Measurements from ENCODE around the gene GNG4.
"Not testable (repeated sequence)": the region's sequence is repeated elsewhere in the genome, so short reads cannot be mapped to it uniquely, and the experiment has no call there.

The GNG4 gene

GRCh38 chr1:235582130-235582529, 67.5 kb downstream of the GNG4 start:
- DNase-seq (ENCODE audit: low spot score) = no peak

- DNase-seq (ENCODE audit: low spot score) = no peak
These were observed 69.7 kb downstream of the GNG4 start for GRCh38 chr1:235579891-235580290.

GRCh38 chr1:235575597-235575996, 74.0 kb downstream of the GNG4 start:
- DNase-seq (ENCODE audit: low spot score) = no peak

- no peak for DNase-seq (ENCODE audit: low spot score)
These were observed 75.7 kb downstream of the GNG4 start for GRCh38 chr1:235573880-235574279.

GRCh38 chr1:235572971-235573370, 76.6 kb downstream of the GNG4 start:
- not testable (repeated sequence) for DNase-seq (ENCODE audit: low spot score)

- no peak for DNase-seq (ENCODE audit: low spot score)
These were observed 78.1 kb downstream of the GNG4 start for GRCh38 chr1:235571482-235571881.

GRCh38 chr1:235567812-235568503, 81.6 kb downstream of the GNG4 start:
- DNase-seq (ENCODE audit: low spot score) = no peak

GRCh38 chr1:235566084-235566483, 83.5 kb downstream of the GNG4 start:
- DNase-seq (ENCODE audit: low spot score) = no peak

GRCh38 chr1:235563513-235564061, 86.0 kb downstream of the GNG4 start:
- no peak for DNase-seq (ENCODE audit: low spot score)

- DNase-seq (ENCODE audit: low spot score) = no peak
These were observed 87.0 kb downstream of the GNG4 start for GRCh38 chr1:235562589-235562988.

GRCh38 chr1:235558621-235559169, 90.9 kb downstream of the GNG4 start:
- DNase-seq (ENCODE audit: low spot score) = no peak

GRCh38 chr1:235557495-235557894, 92.1 kb downstream of the GNG4 start:
- DNase-seq (ENCODE audit: low spot score) = no peak

- DNase-seq (ENCODE audit: low spot score) = no peak
These were observed 92.8 kb downstream of the GNG4 start for GRCh38 chr1:235556807-235557206.

GRCh38 chr1:235553112-235553551, 96.5 kb downstream of the GNG4 start:
- DNase-seq (ENCODE audit: low spot score) = no peak

- DNase-seq (ENCODE audit: low spot score) = no peak
These were observed 97.4 kb downstream of the GNG4 start for GRCh38 chr1:235552146-235552716.

GRCh38 chr1:235549351-235550139, 100.0 kb downstream of the GNG4 start:
- no peak for DNase-seq (ENCODE audit: low spot score)

- DNase-seq (ENCODE audit: low spot score) = not testable (repeated sequence)
These were observed 103.0 kb downstream of the GNG4 start for GRCh38 chr1:235546369-235547155.

GRCh38 chr1:235545292-235545930, 104.2 kb downstream of the GNG4 start:
- DNase-seq (ENCODE audit: low spot score) = no peak

GRCh38 chr1:235542845-235543244, 106.7 kb downstream of the GNG4 start:
- not testable (repeated sequence) for DNase-seq (ENCODE audit: low spot score)

- no peak for DNase-seq (ENCODE audit: low spot score)
These were observed 116.0 kb downstream of the GNG4 start for GRCh38 chr1:235533476-235534168.

- DNase-seq (ENCODE audit: low spot score) = no peak
These were observed 117.2 kb downstream of the GNG4 start for GRCh38 chr1:235532360-235532759.
